SU-DHL-6 (cell line): Measurements from ENCODE around the gene SLCO4A1.

Experiments
- H2AFZ ChIP-seq: fragments of 200-600 bp; sonication (generic); 2 replicates; pipeline ENCODE4 v1.6.1; 2014; ENCODE audit warnings: low read depth, mild to moderate bottlenecking, moderate library complexity, mixed read lengths, antibody characterized with exemption, low read length; ENCODE audit not compliant: severe bottlenecking
- H3F3A ChIP-seq: fragments of 200-600 bp; shearing (Covaris generic); 2 replicates; pipeline ENCODE4 v1.6.0; 2016; ENCODE audit warnings: antibody characterized with exemption, mild to moderate bottlenecking; ENCODE audit not compliant: insufficient read depth
- H3K27ac ChIP-seq: fragments of 200-600 bp; sonication (generic); 2 replicates; pipeline ENCODE4 v1.5.1; 2016; ENCODE audit warnings: low read depth, mild to moderate bottlenecking, low read length, moderate library complexity, mixed read lengths
- H3K27me3 ChIP-seq: fragments of 200-600 bp; sonication (generic), shearing (Covaris generic); 2 replicates; pipeline ENCODE4 v1.6.0; 2014; ENCODE audit warnings: mild to moderate bottlenecking, low read length
- H3K36me3 ChIP-seq: fragments of 200-600 bp; sonication (generic); 2 replicates; pipeline ENCODE4 v1.6.1; 2014; ENCODE audit warnings: mild to moderate bottlenecking, low read length, mixed read lengths
- H3K4me2 ChIP-seq: fragments of 300-600, 200-600 bp; shearing (Covaris generic), sonication (generic); 2 replicates; pipeline ENCODE4 v1.6.0; 2014; ENCODE audit warnings: low read length, low read depth, mild to moderate bottlenecking; ENCODE audit not compliant: poor library complexity, severe bottlenecking
- H3K4me3 ChIP-seq: fragments of 200-600 bp; sonication (generic); 2 replicates; pipeline ENCODE4 v1.5.1; 2014; ENCODE audit warnings: antibody characterized with exemption, low read length, mild to moderate bottlenecking, mixed read lengths; ENCODE audit not compliant: insufficient read depth, poor library complexity, severe bottlenecking
- H3K79me2 ChIP-seq: fragments of 200-600 bp; sonication (generic); 2 replicates; pipeline ENCODE4 v1.6.1; 2014; ENCODE audit warnings: mild to moderate bottlenecking, low read length, moderate library complexity; ENCODE audit not compliant: insufficient read depth
- H3K9ac ChIP-seq: fragments of 200-600 bp; sonication (generic); 2 replicates; pipeline ENCODE4 v1.7.0; 2014; ENCODE audit warnings: mild to moderate bottlenecking, low read length
- H3K9me2 ChIP-seq: fragments of 200-600 bp; sonication (generic); replicated peaks from 2 replicates; pipeline ENCODE4 v1.6.1; 2014; ENCODE audit warnings: low read length; ENCODE audit not compliant: insufficient read depth
- H3K9me3 ChIP-seq: fragments of 200-600 bp; sonication (generic); 2 replicates; pipeline ENCODE4 v1.6.1; 2014; ENCODE audit warnings: low read length, mixed read lengths; ENCODE audit not compliant: insufficient read depth
- H4K20me1 ChIP-seq: fragments of 200-600 bp; sonication (generic); 2 replicates; pipeline ENCODE4 v1.6.1; 2014; ENCODE audit warnings: low read depth, mild to moderate bottlenecking, antibody characterized with exemption, low read length, moderate library complexity, mixed read lengths
- CTCF ChIP-seq: fragments of 200-600 bp; sonication (generic); IDR thresholded peaks from one replicate; pipeline ENCODE4 v1.5.1; 2017; ENCODE audit warnings: antibody characterized with exemption, mild to moderate bottlenecking, low read length, moderate library complexity; ENCODE audit not compliant: insufficient read depth, poor library complexity, severe bottlenecking
- EZH2phosphoT487 ChIP-seq: fragments of 200-600 bp; sonication (generic), shearing (Covaris generic); conservative IDR thresholded peaks from 2 replicates; pipeline ENCODE4 v1.6.1; 2018; ENCODE audit warnings: mild to moderate bottlenecking, antibody characterized with exemption, low read length, moderate library complexity, mixed read lengths

The SLCO4A1 gene

GRCh38 chr20:62611819-62612218 is 30.5 kb upstream of the SLCO4A1 start:
- no peaks in the 10 kb centered on the region for H3K27me3 ChIP-seq
- H3K27ac ChIP-seq: no peak overlapping the region
- no peaks in the 10 kb centered on the region for H3F3A ChIP-seq
- no peak overlapping the region for H2AFZ ChIP-seq
- no peaks in the 10 kb centered on the region for H3K9me2 ChIP-seq
- H3K79me2 ChIP-seq: no peaks in the 10 kb centered on the region
- no peak overlapping the region for H3K4me3 ChIP-seq
- no peak overlapping the region for H3K4me2 ChIP-seq
- no peak overlapping the region for H3K9ac ChIP-seq
- no peaks in the 10 kb centered on the region for H3K9me3 ChIP-seq
- H3K36me3 ChIP-seq: no peaks in the 10 kb centered on the region
- TF ChIP-seq EZH2phosphoT487 (no peak), CTCF (no peak)
- no peaks in the 10 kb centered on the region for H4K20me1 ChIP-seq

GRCh38 chr20:62614085-62614960 is 28.0 kb upstream of the SLCO4A1 start:
- no peaks in the 10 kb centered on the region for H3K27me3 ChIP-seq

GRCh38 chr20:62614961-62615680 is 27.2 kb upstream of the SLCO4A1 start:
- Histone ChIP-seq H3K4me3 (no peak overlapping the region), H3K9me2 (no peaks in the 10 kb centered on the region), H3K27ac (no peak overlapping the region), H3F3A (no peaks in the 10 kb centered on the region), H2AFZ (no peak overlapping the region), H3K27me3 (no peaks in the 10 kb centered on the region), H3K79me2 (no peaks in the 10 kb centered on the region), H3K9ac (no peak overlapping the region), H3K36me3 (no peaks in the 10 kb centered on the region), H4K20me1 (no peaks in the 10 kb centered on the region), H3K9me3 (no peaks in the 10 kb centered on the region), H3K4me2 (no peak overlapping the region)
- TF ChIP-seq EZH2phosphoT487: no peak
- no peak for TF ChIP-seq CTCF

More at GRCh38 chr20:62614085-62614960, 28.0 kb upstream of the SLCO4A1 start:
- Histone ChIP-seq H3K36me3 (no peaks in the 10 kb centered on the region), H2AFZ (no peak overlapping the region), H3K9me3 (no peaks in the 10 kb centered on the region), H3K4me2 (no peak overlapping the region), H3K9me2 (no peaks in the 10 kb centered on the region), H3K4me3 (no peak overlapping the region), H3K9ac (no peak overlapping the region), H3K27ac (no peak overlapping the region), H3F3A (no peaks in the 10 kb centered on the region), H4K20me1 (no peaks in the 10 kb centered on the region), H3K79me2 (no peaks in the 10 kb centered on the region)
- TF ChIP-seq CTCF (no peak), EZH2phosphoT487 (no peak)
